HepG2 (cell line): ENCODE results near the gene GRK3. TPM values are rescaled to one million over a fixed set of nuclear protein-coding genes. Genes with fewer than 3 reads are reported as not detected.

ENCODE experiments used
- ATAC-seq: fragments of 200-7000 bp; cut with Tn5 transposase; 3 replicates; pipeline ENCODE4 v1.9.1; 2020; ENCODE audit warnings: mild to moderate bottlenecking, moderate library complexity
- BruUV-seq: library from RNA; stranded (reverse); fragments of 400-500 nt; replicated peaks from 2 replicates; lab custom pipeline; 2021; lab: Mats Ljungman, UMichigan
- CTCF ChIA-PET: fragments of 300-600 bp; formaldehyde crosslinking; extraction: SDS; loops from one replicate; lab custom pipeline; 2021; ENCODE audit warnings: low total read pairs, inconsistent platforms, low intra/inter-chr PET ratio; lab: Yijun Ruan, JAX
- POLR2A ChIA-PET: fragments of 350-600 bp; sonication (Branson Sonifier 250); formaldehyde crosslinking; loops from one replicate; lab custom pipeline; 2020; ENCODE audit warnings: antibody characterized with exemption, inconsistent platforms; lab: Yijun Ruan, JAX
- DNase-seq: peaks from one replicate; pipeline ENCODE4 v3.0.0-alpha.2; 2015; ENCODE audit warnings: low spot score
- FAIRE-seq: peaks from 3 replicates; lab custom pipeline; 2011; peaks lifted over from hg19 to GRCh38; lab: Jason Lieb, UNC
- H2AFZ ChIP-seq: one replicate; pipeline ENCODE4 v1.6.1; 2011; ENCODE audit warnings: low read length, inconsistent platforms
- H3K27ac ChIP-seq: fragments of 300-600 bp; 3 replicates; pipeline ENCODE4 v1.8.0; 2011; ENCODE audit warnings: mixed run types, mild to moderate bottlenecking, mixed read lengths, low read length, inconsistent platforms; ENCODE audit not compliant: insufficient read depth; ENCODE audit errors: extremely low read length
- H3K27me3 ChIP-seq, 2 experiments: fragments of 200-600 bp in 1 of 2; 2 replicates in 1 of 2; 3 replicates in 1 of 2; pipeline versions ENCODE4 v1.6.0 to v1.8.0; 2011; ENCODE audit warnings: low read length in 2 of 2, mild to moderate bottlenecking in 2 of 2, moderate library complexity in 2 of 2, inconsistent platforms in 1 of 2; ENCODE audit not compliant: insufficient read depth in 2 of 2, control insufficient read depth in 1 of 2
- H3K36me3 ChIP-seq, 2 experiments: fragments of 200-600 bp in 1 of 2; replicated peaks in 1 of 2; 2 replicates in 1 of 2; 3 replicates in 1 of 2; pipeline versions ENCODE4 v1.5.1 to v1.8.0; 2011; ENCODE audit warnings: low read length in 2 of 2, inconsistent platforms in 1 of 2; ENCODE audit not compliant: insufficient read depth in 2 of 2, control insufficient read depth in 1 of 2
- H3K4me1 ChIP-seq: 2 replicates; pipeline ENCODE4 v1.5.1; 2012; ENCODE audit warnings: low read length, inconsistent platforms; ENCODE audit not compliant: insufficient read depth
- H3K4me2 ChIP-seq: 2 replicates; pipeline ENCODE4 v1.6.0; 2011; ENCODE audit warnings: low read depth, low read length, inconsistent platforms
- H3K4me3 ChIP-seq, 3 experiments: fragments of 200-600 bp in 1 of 3; sonication (generic), shearing (Covaris generic) in 1 of 3; replicated peaks in 1 of 3; 2 replicates each; pipeline ENCODE4 v1.5.1; 2011 to 2016; ENCODE audit warnings: low read length in 3 of 3, inconsistent platforms in 2 of 3, low read depth in 2 of 3, mild to moderate bottlenecking in 2 of 3, control low read depth in 1 of 3, mixed read lengths in 1 of 3; ENCODE audit not compliant: insufficient read depth in 1 of 3
- H3K79me2 ChIP-seq: one replicate; pipeline ENCODE4 v1.6.1; 2011; ENCODE audit warnings: low read length, inconsistent platforms; ENCODE audit not compliant: insufficient read depth
- H3K9ac ChIP-seq: 2 replicates; pipeline ENCODE4 v1.6.0; 2011; ENCODE audit warnings: mild to moderate bottlenecking, low read depth, low read length, inconsistent platforms; ENCODE audit not compliant: insufficient read depth
- H3K9me3 ChIP-seq: 2 replicates; pipeline ENCODE4 v1.5.1; 2012; ENCODE audit warnings: mild to moderate bottlenecking, low read length
- H4K20me1 ChIP-seq: 2 replicates; pipeline ENCODE4 v1.6.0; 2011; ENCODE audit warnings: inconsistent platforms, mild to moderate bottlenecking, low read length, moderate library complexity; ENCODE audit not compliant: insufficient read depth
- ATAD3A ChIP-seq: sonication (generic); formaldehyde crosslinking; IDR thresholded peaks from 2 replicates; pipeline ENCODE4 v1.4.0; 2020; ENCODE audit warnings: missing genetic modification reagents
- DMAP1 ChIP-seq: IDR thresholded peaks from 2 replicates; pipeline ENCODE4 v1.6.1; 2016
- DNMT1 ChIP-seq: sonication (generic); formaldehyde crosslinking; IDR thresholded peaks from 2 replicates; pipeline ENCODE4 v1.5.1; 2020; ENCODE audit warnings: mild to moderate bottlenecking, missing genetic modification reagents
- GLI4 ChIP-seq: sonication (generic); formaldehyde crosslinking; IDR thresholded peaks from 2 replicates; pipeline ENCODE4 v1.5.1; 2020; ENCODE audit warnings: missing genetic modification reagents, mild to moderate bottlenecking, moderate library complexity, borderline replicate concordance
- JUNB ChIP-seq: sonication (generic); formaldehyde crosslinking; IDR thresholded peaks from 2 replicates; pipeline ENCODE4 v1.8.0; 2022; ENCODE audit warnings: missing genetic modification reagents, mild to moderate bottlenecking, borderline replicate concordance
- ZNF12 ChIP-seq: sonication (generic); formaldehyde crosslinking; IDR thresholded peaks from 2 replicates; pipeline ENCODE4 v1.5.0; 2020; ENCODE audit warnings: missing genetic modification reagents
- ZNF264 ChIP-seq: sonication (generic); formaldehyde crosslinking; IDR thresholded peaks from 2 replicates; pipeline ENCODE4 v1.4.0; 2020; ENCODE audit warnings: missing genetic modification reagents
- ZNF780A ChIP-seq: sonication (generic); formaldehyde crosslinking; IDR thresholded peaks from 2 replicates; pipeline ENCODE4 v1.8.0; 2022; ENCODE audit warnings: mild to moderate bottlenecking, missing genetic modification reagents, moderate library complexity
- WGBS: methylation state at CpG from one replicate; pipeline ENCODE4 v1.1.6; 2017; ENCODE audit warnings: low lambda C conversion rate; 5-methylcytosine and 5-hydroxymethylcytosine counted together
- in situ Hi-C: cut with HindIII; loops from 2 replicates; pipeline ENCODE4 v1.10.0; 2017; ENCODE audit warnings: low pct_unique_long_range_greater_than_20kb; ENCODE audit not compliant: extremely low pct_ligation_motif_present
- intact Hi-C: fragments of 100-400 bp; cut with micrococcal nuclease; formaldehyde crosslinking; loops from one replicate; pipeline ENCODE4 v1.10.0; 2022; ENCODE audit not compliant: unreplicated experiment
- polyA plus RNA-seq, 8 experiments: library from polyadenylated mRNA; depleted of rRNA in 3 of 8; stranded (reverse) in 7 of 8; unstranded in 1 of 8; fragments of >200 nt; fragmentation: Illumina TruSeq in 4 of 8; extraction: Trizol in 4 of 8; gene quantifications; 2 replicates each; pipeline versions ENCODE4 v1.2.1 to v1.2.3, GENCODE V29; 2011 to 2016; ENCODE audit warnings: low read depth in 4 of 8, missing spikeins in 1 of 8, mixed read lengths in 1 of 8; ENCODE audit not compliant: insufficient read depth in 1 of 8
- total RNA-seq, 5 experiments: library from RNA; depleted of rRNA; stranded (reverse); fragments of >200 nt; fragmentation: Illumina TruSeq; extraction: Trizol; gene quantifications; 2 replicates each; pipeline ENCODE4 v1.2.3, GENCODE V29; 2016; ENCODE audit warnings: low read depth in 1 of 5
- TF ChIP-seq, protein P1 (sequence below): sonication (generic); formaldehyde crosslinking; IDR thresholded peaks from 2 replicates; pipeline ENCODE4 v1.4.0; 2020; ENCODE audit warnings: missing genetic modification reagents, borderline replicate concordance
- TF ChIP-seq, protein P2 (sequence below): sonication (generic); formaldehyde crosslinking; IDR thresholded peaks from 2 replicates; pipeline ENCODE4 v1.5.0; 2020; ENCODE audit warnings: missing genetic modification reagents, mild to moderate bottlenecking, borderline replicate concordance
- TF ChIP-seq, protein P3 (sequence below): sonication (generic); formaldehyde crosslinking; IDR thresholded peaks from 2 replicates; pipeline ENCODE4 v1.9.0; 2021; ENCODE audit warnings: missing genetic modification reagents, borderline replicate concordance

Gene GRK3
- total and polyA plus RNA-seq, 2 of the 13 experiments (the other 11 are each of a cell fraction or from before 2014, with no cell fraction given): 8.5 to 16.7 TPM

DNA sequence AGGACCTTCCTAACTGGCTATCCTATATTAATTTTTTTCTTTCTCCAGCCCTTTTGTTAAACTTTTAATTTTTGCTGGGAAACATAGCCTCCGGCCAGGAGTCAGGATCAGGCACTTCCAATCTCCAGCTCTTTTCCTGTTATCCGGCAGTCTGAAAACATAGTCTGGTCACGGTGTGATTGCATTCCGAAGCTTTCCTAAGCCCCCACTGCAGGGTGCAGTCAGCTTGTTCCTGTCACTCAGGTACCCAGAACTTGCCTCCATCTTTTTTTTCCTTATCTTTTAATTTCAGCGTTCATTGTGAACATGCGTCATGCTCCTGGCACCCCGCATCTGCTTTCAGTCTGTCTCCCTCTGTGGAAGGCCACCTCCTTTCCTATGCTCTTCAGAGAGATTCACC lies 59.4 kb downstream of the GRK3 start:
- FAIRE-seq (no peak), DNase-seq (no peak), ATAC-seq (no peak)
- no peak overlapping the region for H2AFZ ChIP-seq
- intact Hi-C loops: no loop called here
- no peaks in the 10 kb centered on the region; a peak in 1 of 5 replicates for H3K36me3 ChIP-seq
- H4K20me1 ChIP-seq: peaks cover 8% of the 10 kb centered on the region; the same call in 1 of the 2 replicates
- ChIA-PET POLR2A (no interaction called here), CTCF (no interaction called here)
- H3K27me3 ChIP-seq: no peaks in the 10 kb centered on the region
- H3K9me3 ChIP-seq: no peaks in the 10 kb centered on the region
- no peak overlapping the region for H3K27ac ChIP-seq
- H3K4me3 ChIP-seq: no peak overlapping the region
- H3K9ac ChIP-seq: no peak overlapping the region
- peaks cover 17% of the 10 kb centered on the region for H3K4me1 ChIP-seq
- H3K4me2 ChIP-seq: no peak overlapping the region
- WGBS: 98% methylated on average over 7 of the region's 7 CpGs
- in situ Hi-C loops: no loop called here
- no TSS peak for BruUV-seq
- H3K79me2 ChIP-seq: no peaks in the 10 kb centered on the region
- TF ChIP-seq, protein P1, sequence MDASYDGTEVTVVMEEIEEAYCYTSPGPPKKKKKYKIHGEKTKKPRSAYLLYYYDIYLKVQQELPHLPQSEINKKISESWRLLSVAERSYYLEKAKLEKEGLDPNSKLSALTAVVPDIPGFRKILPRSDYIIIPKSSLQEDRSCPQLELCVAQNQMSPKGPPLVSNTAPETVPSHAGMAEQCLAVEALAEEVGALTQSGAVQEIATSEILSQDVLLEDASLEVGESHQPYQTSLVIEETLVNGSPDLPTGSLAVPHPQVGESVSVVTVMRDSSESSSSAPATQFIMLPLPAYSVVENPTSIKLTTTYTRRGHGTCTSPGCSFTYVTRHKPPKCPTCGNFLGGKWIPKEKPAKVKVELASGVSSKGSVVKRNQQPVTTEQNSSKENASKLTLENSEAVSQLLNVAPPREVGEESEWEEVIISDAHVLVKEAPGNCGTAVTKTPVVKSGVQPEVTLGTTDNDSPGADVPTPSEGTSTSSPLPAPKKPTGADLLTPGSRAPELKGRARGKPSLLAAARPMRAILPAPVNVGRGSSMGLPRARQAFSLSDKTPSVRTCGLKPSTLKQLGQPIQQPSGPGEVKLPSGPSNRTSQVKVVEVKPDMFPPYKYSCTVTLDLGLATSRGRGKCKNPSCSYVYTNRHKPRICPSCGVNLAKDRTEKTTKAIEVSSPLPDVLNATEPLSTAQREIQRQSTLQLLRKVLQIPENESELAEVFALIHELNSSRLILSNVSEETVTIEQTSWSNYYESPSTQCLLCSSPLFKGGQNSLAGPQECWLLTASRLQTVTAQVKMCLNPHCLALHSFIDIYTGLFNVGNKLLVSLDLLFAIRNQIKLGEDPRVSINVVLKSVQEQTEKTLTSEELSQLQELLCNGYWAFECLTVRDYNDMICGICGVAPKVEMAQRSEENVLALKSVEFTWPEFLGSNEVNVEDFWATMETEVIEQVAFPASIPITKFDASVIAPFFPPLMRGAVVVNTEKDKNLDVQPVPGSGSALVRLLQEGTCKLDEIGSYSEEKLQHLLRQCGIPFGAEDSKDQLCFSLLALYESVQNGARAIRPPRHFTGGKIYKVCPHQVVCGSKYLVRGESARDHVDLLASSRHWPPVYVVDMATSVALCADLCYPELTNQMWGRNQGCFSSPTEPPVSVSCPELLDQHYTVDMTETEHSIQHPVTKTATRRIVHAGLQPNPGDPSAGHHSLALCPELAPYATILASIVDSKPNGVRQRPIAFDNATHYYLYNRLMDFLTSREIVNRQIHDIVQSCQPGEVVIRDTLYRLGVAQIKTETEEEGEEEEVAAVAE (CRISPR knock-in tag): no peak
- no peak for TF ChIP-seq ATAD3A (CRISPR knock-in tag)
- TF ChIP-seq DNMT1 (CRISPR knock-in tag): no peak
- TF ChIP-seq, protein P2, sequence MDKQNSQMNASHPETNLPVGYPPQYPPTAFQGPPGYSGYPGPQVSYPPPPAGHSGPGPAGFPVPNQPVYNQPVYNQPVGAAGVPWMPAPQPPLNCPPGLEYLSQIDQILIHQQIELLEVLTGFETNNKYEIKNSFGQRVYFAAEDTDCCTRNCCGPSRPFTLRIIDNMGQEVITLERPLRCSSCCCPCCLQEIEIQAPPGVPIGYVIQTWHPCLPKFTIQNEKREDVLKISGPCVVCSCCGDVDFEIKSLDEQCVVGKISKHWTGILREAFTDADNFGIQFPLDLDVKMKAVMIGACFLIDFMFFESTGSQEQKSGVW (CRISPR knock-in tag): no peak
- TF ChIP-seq, protein P3, sequence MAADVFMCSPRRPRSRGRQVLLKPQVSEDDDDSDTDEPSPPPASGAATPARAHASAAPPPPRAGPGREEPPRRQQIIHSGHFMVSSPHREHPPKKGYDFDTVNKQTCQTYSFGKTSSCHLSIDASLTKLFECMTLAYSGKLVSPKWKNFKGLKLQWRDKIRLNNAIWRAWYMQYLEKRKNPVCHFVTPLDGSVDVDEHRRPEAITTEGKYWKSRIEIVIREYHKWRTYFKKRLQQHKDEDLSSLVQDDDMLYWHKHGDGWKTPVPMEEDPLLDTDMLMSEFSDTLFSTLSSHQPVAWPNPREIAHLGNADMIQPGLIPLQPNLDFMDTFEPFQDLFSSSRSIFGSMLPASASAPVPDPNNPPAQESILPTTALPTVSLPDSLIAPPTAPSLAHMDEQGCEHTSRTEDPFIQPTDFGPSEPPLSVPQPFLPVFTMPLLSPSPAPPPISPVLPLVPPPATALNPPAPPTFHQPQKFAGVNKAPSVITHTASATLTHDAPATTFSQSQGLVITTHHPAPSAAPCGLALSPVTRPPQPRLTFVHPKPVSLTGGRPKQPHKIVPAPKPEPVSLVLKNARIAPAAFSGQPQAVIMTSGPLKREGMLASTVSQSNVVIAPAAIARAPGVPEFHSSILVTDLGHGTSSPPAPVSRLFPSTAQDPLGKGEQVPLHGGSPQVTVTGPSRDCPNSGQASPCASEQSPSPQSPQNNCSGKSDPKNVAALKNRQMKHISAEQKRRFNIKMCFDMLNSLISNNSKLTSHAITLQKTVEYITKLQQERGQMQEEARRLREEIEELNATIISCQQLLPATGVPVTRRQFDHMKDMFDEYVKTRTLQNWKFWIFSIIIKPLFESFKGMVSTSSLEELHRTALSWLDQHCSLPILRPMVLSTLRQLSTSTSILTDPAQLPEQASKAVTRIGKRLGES (CRISPR knock-in tag): no peak
- no peak for TF ChIP-seq DMAP1 (CRISPR knock-in tag)
- no peak for TF ChIP-seq JUNB
- TF ChIP-seq ZNF264 (CRISPR knock-in tag): no peak
- TF ChIP-seq ZNF12 (CRISPR knock-in tag): no peak
- no peak for TF ChIP-seq ZNF780A (CRISPR knock-in tag)
- TF ChIP-seq GLI4 (CRISPR knock-in tag): no peak
